ENCODE data around the gene NRGN. TPM values are rescaled to one million over a fixed set of nuclear protein-coding genes. Genes with fewer than 3 reads are reported as not detected.
A peak's percentile ranks its signal among the peaks of the same experiment; 100 is the strongest.

Gene NRGN
- total and polyA plus RNA-seq, 10 of the 15 experiments (the other 5 are each of a cell fraction or from before 2014, with no cell fraction given) = 0.36 to 3.2 (median 1.1) TPM; not detected in 2

DNA sequence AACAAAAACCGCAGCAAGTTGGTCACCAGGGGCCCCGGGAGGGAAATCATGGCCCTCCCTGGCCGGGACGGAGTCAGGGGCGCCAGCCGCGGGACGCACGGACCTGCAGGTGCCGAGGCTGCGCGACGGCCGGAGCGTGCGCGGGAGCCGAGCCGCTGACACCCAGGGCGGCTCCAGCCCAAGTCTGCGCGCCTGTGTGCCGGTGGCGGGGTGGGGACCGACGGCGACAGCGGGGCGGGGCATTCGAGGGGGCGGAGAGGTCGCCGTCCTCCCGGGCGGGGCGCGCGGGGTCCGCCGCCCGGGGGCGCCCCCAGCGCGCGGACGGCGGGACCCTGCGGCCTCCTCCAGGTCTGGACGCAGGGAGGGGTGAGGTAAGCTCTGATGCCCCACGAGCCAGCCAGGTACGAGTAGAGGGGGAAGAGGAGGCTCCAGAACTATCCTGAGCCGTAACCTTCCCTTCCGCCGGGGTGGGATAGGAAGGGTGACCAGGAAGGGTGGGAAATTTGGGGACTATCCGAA, 22.4 kb downstream of the NRGN start, which contains the start of gene ESAM:
TSS of gene ESAM (minus strand) at position 186 of the 519 bp plus-strand sequence. CDS start at position 50, 136 bp downstream.
- WGBS (ENCODE audit: insufficient coverage, insufficient replicate concordance, low lambda C conversion rate, missing lambda C conversion rate) = 1% methylated on average over 17 of the region's 55 CpGs
- BruUV-seq (replicated peaks) = no TSS peak
- RAD21 ChIA-PET (ENCODE audit: unreplicated experiment) = interaction anchor here (0.7 to 5.8 kb wide), 9 partner anchors 9 to 118 kb away, joined by 3 to 67 read pairs (median 13); partner anchors contain the start of gene MSANTD2
- Histone ChIP-seq H3K9me3 (replicated peaks; ENCODE audit: control insufficient read depth, insufficient read depth, low read length) (no peaks in the 10 kb centered on the region), H2AFZ (ENCODE audit: control insufficient read depth, low read depth, low read length) (peak within 1 kb of the TSS; percentile 70), H4K20me1 (ENCODE audit: control insufficient read depth, insufficient read depth) (no peaks in the 10 kb centered on the region), H3K27me3 (replicated peaks in 1 of 2; ENCODE audit: control insufficient read depth in 2 of 2, insufficient read depth in 2 of 2, low read length in 1 of 2) (no peaks in the 10 kb centered on the region), H3K79me2 (ENCODE audit: control insufficient read depth, insufficient read depth, low read length) (peaks cover 46% of the 10 kb centered on the region), H3K36me3 (ENCODE audit: control insufficient read depth in 2 of 2, insufficient read depth in 2 of 2, low read length in 1 of 2) (no peaks in the 10 kb centered on the region; a peak in 1 of 4 replicates), H3K27ac (ENCODE audit: control insufficient read depth, insufficient read depth) (peak within 1 kb of the TSS; percentile 82), H3K4me3 (peak within 1 kb of the TSS; percentile 83), H3K4me2 (ENCODE audit: control insufficient read depth, insufficient read depth) (peak within 1 kb of the TSS; percentile 98), H3K9ac (ENCODE audit: control insufficient read depth, insufficient read depth, low read length) (peak within 1 kb of the TSS; percentile 87), H3K4me1 (ENCODE audit: control insufficient read depth, insufficient read depth, low read length) (peaks cover 18% of the 10 kb centered on the region)
- peak; percentile 75 for ATAC-seq
- intact Hi-C loops (cut with micrococcal nuclease; ENCODE audit: unreplicated experiment) (loop anchor here (2.0 kb wide), 1 partner anchor 37 kb away; no protein-coding TSS in a partner anchor), in situ Hi-C loops (cut with MboI) (loop anchor here (5.0 kb wide), 1 partner anchor 90 kb away; the partner anchor contains the start of genes SIAE and SPA17)
- no peak for DNase-seq (ENCODE audit: low read depth, low spot score)
- POLR2A ChIA-PET = interaction anchor here (1.0 to 2.3 kb wide), 4 partner anchors 16 to 92 kb away, joined by 3 to 12 read pairs (median 6); no protein-coding TSS in a partner anchor
- CTCF ChIA-PET = interaction anchor here (0.7 to 16.3 kb wide), 14 partner anchors 12 to 349 kb away, joined by 3 to 272 read pairs (median 9); partner anchors contain the start of genes MSANTD2, NRGN, SIAE and SPA17
- FAIRE-seq = peak; percentile 49
- SMC1A ChIA-PET (ENCODE audit: uncharacterized antibody, unreplicated experiment) = interaction anchor here (0.6 to 8.8 kb wide), 11 partner anchors 16 to 192 kb away, joined by 3 to 93 read pairs (median 8); partner anchors contain the start of genes CCDC15, SIAE, SPA17 and TBRG1
- 0 out of 2 replicates have a peak, but pooled peaks have one; percentile 43 for TF ChIP-seq TCF3 (IDR thresholded peaks at IDR 0.05; ENCODE audit: borderline replicate concordance, insufficient read depth, low read depth, low read length)
- TF ChIP-seq RUNX3 (IDR thresholded peaks at IDR 0.05; ENCODE audit: low read length) = no peak; the same call in 1 of the 2 replicates
- no peak for TF ChIP-seq EZH2 (IDR thresholded peaks at IDR 0.05; ENCODE audit: borderline replicate concordance, control insufficient read depth, low read depth, low read length)
- no peak for TF ChIP-seq SMAD5 (IDR thresholded peaks at IDR 0.05; ENCODE audit: low read depth)
- TF ChIP-seq HDAC6 (IDR thresholded peaks at IDR 0.05; ENCODE audit: unreplicated experiment) = peak; percentile 78
- peak; percentile 61; the same call in 1 of the 2 replicates for TF ChIP-seq LARP7 (IDR thresholded peaks at IDR 0.05)
- no peak for TF ChIP-seq TCF12 (IDR thresholded peaks at IDR 0.05; ENCODE audit: low read depth, low read length)
- TF ChIP-seq RELA (IDR thresholded peaks at IDR 0.05; ENCODE audit: borderline replicate concordance, partially characterized antibody) = no peak
- peak; percentile 57; the same call in 1 of the 2 replicates for TF ChIP-seq RB1 (IDR thresholded peaks at IDR 0.05; ENCODE audit: borderline replicate concordance)
- TF ChIP-seq RAD21 (IDR thresholded peaks at IDR 0.05; ENCODE audit: insufficient read depth, low read depth, low read length) = peak; percentile 27; the same call in 1 of the 2 replicates
- TF ChIP-seq TAF1 (IDR thresholded peaks at IDR 0.05; ENCODE audit: borderline replicate concordance, low read depth, low read length) = peak; percentile 80; the same call in 1 of the 2 replicates
- TF ChIP-seq SUZ12 (IDR thresholded peaks at IDR 0.05; ENCODE audit: unreplicated experiment) = no peak
- peak; percentile 6; the same call in 1 of the 2 replicates for TF ChIP-seq MXI1 (IDR thresholded peaks at IDR 0.05; ENCODE audit: low read depth, low read length)
- TF ChIP-seq NR2F1 (conservative IDR thresholded peaks at IDR 0.05) = peak; percentile 57; the same call in 1 of the 2 replicates
- no peak for TF ChIP-seq ZZZ3 (IDR thresholded peaks at IDR 0.05; ENCODE audit: control insufficient read depth, insufficient read length, low read depth)
- TF ChIP-seq ZNF207 (IDR thresholded peaks at IDR 0.05; ENCODE audit: borderline replicate concordance) = no peak
- peak; percentile 84 for TF ChIP-seq POLR2AphosphoS5 (IDR thresholded peaks at IDR 0.05; ENCODE audit: low read length)
- no peak for TF ChIP-seq TARDBP (IDR thresholded peaks at IDR 0.05; ENCODE audit: borderline replicate concordance)
- TF ChIP-seq, protein P1, sequence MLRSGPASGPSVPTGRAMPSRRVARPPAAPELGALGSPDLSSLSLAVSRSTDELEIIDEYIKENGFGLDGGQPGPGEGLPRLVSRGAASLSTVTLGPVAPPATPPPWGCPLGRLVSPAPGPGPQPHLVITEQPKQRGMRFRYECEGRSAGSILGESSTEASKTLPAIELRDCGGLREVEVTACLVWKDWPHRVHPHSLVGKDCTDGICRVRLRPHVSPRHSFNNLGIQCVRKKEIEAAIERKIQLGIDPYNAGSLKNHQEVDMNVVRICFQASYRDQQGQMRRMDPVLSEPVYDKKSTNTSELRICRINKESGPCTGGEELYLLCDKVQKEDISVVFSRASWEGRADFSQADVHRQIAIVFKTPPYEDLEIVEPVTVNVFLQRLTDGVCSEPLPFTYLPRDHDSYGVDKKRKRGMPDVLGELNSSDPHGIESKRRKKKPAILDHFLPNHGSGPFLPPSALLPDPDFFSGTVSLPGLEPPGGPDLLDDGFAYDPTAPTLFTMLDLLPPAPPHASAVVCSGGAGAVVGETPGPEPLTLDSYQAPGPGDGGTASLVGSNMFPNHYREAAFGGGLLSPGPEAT (IDR thresholded peaks at IDR 0.05; ENCODE audit: low read depth) = 0 out of 2 replicates have a peak, but pooled peaks have one; percentile 31
- TF ChIP-seq NRF1 (conservative IDR thresholded peaks at IDR 0.05; ENCODE audit: low read depth, low read length) = 0 out of 2 replicates have a peak, but pooled peaks have one; percentile 16
- TF ChIP-seq KDM1A (IDR thresholded peaks at IDR 0.05; ENCODE audit: borderline replicate concordance) = no peak
- TF ChIP-seq ZNF274 (IDR thresholded peaks at IDR 0.05; ENCODE audit: insufficient read depth, insufficient read length) = no peak
- peak; percentile 38; the same call in 1 of the 2 replicates for TF ChIP-seq YY1 (IDR thresholded peaks at IDR 0.05; ENCODE audit: low read depth, low read length)
- TF ChIP-seq RCOR1 (conservative IDR thresholded peaks at IDR 0.05; ENCODE audit: low read depth, low read length) = no peak
- TF ChIP-seq POLR2A (IDR thresholded peaks at IDR 0.05; ENCODE audit: low read depth, low read length) = peak; percentile 97
- 0 out of 2 replicates have a peak, but pooled peaks have one; percentile 23 for TF ChIP-seq NR2C1 (IDR thresholded peaks at IDR 0.05)

All from GM12878 (cell line).